Stimulated activated CD4-positive, alpha-beta T cell treated with anti-CD3 and anti-CD28 coated beads, Interleukin-1b, Interleukin-23, amount 100 ng/mL, for 24 hours (primary cell): ENCODE measurements around the gene P2RY6.
"Not testable (repeated sequence)": the region's sequence is repeated elsewhere in the genome, so short reads cannot be mapped to it uniquely, and the experiment has no call there.

Experiments
- DNase-seq, 4 experiments: peaks; one replicate each; pipeline ENCODE4 v3.0.0-alpha.2; 2020; ENCODE audit warnings: low read depth in 4 of 4, low spot score in 1 of 4

The P2RY6 gene

DNA sequence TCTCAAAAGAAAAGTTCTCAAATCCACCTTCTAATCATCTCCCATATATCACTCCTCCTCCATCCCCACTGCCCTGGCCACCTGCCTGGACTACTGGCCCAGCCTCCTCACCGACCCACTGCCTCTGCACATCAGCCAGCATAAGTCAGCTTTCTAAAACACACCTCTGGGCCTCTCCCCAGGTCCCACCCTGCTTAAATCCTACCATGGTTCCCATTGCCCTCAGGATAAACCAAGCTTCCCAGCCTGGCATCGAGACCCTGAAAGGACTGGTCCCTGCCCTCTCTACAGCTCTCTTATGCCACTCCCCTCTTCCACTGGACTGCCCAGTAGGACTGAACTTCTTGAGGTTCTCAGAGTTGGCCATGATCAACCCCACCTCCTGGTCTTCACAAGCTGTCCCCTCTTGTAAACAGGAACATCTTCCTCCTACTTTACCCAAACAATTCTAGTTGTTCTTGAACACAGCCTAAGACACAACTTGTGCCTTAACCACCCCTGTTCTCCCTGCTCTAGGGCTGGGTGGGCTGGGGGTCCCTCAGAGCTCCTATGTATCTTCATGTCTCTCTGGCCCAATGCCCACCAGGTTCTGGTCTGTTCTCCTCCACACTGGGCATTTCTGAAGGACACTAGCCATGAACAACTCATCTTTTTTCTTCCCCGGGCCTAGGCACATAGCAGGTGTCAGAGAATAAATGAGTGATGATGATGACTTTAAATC lies 12.6 kb upstream of the P2RY6 start:
- DNase-seq: no peak

GRCh38 chr11:73260127-73260457 lies 12.0 kb upstream of the P2RY6 start:
- no peak for DNase-seq

- no peak for DNase-seq
Observed at GRCh38 chr11:73262851-73263495, 9.2 kb upstream of the P2RY6 start.

- DNase-seq: no peak
Observed at GRCh38 chr11:73263640-73264039, 8.5 kb upstream of the P2RY6 start.

DNA sequence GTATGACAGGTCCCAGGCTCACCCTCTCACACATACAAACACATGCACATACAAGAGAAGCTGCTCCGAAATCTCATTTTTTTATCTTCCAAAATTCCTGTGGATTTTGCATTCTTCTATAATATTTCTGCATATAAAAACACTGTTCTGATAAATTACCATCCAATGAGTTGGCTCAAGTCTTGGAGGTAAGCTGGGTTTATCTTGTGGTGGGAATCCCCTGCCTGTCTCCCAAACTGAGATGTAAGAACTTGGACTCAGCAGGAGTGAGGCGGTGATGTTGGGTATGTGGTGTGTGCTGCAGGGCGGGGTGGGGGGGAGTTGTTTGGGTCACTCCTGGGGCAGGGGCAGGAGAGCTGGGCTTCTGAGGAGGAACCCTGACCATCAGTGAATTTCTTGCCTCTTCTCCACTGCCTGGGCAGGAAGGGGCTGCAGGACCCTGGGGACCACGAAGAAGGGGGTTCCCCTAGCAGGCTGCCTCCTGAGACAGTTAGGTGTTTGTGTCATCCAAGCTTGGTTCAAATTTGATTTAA lies 6.8 kb upstream of the P2RY6 start:
- DNase-seq: no peak

DNA sequence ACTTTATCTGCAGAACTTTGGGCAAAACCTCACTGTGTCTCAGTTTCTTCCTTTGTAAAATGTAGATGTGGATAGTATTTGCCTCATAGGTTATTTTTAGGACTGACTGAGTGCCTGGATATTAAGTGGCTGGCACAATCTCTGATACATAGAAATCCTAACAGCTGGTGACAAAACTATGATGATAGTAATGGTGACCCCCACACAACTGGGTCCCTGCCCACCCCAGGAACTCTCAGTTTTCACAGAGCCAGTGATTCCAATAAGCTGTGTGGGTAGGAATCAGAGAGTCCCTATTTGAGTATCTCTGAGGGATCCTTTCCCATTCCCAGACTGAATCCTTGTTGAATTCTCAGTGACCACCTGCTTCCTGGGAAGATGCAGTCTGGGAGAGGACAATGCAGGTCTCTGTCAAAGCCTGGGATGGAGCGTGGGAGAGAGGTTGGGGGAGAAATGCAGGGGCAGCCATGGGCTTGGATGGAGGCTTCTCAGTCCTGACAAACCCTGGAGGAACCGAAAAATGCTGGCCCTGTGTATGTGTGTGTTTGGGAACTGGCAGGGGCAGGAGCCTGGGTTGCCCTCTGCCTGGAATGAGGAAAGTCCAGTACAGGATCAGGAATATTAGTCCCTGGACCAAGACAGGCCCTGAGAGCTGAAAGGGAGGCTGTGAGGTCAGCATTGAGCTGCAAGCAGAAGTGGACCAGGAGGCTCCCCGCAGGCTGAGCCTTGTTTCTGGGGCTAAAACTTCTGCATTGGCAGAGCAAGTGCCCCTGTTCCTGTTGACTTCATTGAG lies 6.1 kb upstream of the P2RY6 start:
- DNase-seq: no peak

DNA sequence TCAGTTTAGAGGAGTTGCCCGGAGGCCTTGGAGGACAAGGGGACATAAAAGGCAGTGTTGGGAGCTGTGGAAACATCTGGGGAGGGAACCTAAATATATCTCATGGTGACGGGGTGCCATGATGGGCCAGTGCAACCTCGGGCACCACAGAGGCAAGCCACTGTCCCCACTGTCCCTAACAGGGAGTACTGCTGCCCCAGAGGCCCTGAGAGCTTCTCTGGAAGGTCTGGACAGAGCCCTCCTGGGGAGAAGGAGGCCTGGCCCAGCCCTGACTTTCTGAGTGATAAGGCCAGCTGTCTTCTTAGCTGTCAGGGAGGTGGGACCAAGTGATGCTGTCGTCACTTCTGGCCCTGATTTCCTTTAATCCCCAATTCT lies 5.5 kb upstream of the P2RY6 start:
- DNase-seq: no peak

DNA sequence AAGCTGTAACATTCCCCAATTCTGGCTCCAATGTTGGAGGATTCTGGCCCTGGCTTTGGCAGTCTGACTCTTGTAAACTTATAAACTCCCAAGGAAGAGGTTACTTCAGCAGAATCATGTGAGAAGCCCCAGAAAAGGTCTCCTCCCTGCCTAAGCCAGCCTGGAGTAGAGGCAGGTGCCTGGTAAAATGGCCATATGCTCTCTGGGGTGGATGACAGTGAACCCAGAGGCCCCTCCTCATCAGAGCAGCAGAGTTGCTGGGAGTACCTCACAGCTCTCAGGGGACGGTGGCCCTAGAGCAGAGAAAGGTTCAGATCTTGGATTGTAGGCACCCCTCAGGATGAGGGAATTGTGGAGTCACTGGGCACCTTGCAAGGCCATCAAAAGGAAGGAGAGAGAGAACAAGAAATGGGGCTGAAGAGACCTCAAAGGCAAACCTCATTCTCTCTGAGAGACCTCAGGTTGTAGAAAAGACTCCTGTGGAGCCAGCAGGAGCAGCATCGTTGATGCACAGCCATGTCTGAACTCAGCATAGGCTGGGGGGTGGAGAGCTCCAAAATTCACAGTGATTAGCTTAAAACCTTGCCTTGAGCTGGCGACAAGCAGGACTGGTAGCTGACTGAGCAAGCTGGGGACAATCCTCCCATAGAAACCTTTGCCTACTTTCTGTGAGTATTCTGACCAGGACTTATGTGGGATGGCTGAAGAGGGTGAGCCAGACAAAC lies 4.9 kb upstream of the P2RY6 start:
- no peak for DNase-seq

- no peak for DNase-seq
Observed at GRCh38 chr11:73267906-73268540, 4.1 kb upstream of the P2RY6 start.

- DNase-seq: no peak
Observed at GRCh38 chr11:73268671-73269271, 3.4 kb upstream of the P2RY6 start.

DNA sequence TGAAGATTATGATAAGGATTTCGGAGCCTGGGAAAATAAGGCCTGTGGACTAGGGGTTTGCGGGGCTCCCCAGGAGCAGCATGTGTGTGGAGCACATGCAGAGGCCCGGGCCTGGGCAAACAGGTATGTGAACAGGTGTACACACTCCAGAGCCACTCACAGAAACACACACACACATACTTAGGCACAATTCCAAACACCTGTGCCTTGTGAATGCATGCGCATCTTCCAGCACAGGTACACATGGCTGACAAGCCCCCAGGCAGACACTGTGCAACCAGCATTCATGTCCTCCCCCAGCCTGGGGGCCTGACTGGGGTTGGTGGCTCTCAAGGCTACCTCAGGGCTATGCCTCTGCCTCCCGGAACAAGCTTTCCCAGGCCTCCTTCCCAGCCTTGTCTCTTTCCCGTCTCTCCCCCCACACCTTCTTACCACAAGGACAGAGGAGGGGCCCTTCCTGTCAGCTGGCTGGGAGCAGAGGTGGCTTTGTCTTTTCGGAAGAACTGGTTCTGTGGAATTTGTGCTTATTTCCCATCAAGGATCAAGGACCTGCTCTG lies 2.6 kb upstream of the P2RY6 start:
- no peak for DNase-seq

DNA sequence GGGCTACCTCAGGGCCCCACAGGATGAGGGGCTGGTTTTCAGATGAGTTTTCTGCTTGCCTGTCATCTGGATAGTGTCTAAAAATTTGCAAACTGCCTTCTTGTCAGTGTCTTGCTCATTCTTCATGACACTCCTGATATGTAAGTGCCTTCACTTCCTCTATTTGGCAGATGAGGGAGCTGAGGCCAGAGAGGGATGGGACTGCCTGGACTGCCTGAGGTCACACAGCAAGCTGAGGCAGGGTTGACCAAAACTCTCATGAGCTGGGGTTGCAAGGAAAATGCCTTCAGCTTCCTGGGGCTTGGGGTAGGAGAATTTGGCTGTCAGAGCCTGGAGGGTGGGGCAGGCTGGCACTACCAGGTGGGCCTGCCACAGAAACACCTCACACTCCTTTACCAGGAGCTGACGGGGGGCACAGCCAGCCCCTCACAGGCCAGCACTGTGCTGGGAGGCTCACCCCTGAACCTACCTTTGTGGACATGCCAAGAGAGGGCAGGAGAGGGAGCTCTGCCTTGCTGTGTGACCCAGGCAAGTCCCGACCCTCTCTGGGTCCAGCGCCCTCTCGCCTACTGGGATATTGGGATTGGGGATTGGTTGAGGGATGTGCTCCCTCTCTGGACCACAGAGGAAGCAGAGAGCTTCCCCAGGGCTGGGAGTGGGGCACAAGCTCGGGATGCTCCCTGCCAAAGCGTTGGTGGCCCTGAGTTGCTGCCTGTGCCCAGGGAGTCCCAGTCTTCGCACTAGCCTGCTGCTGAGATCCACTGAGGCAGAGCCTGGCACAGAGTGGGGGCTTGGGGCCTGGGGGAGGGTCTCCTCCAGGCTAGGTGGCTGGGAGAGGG lies 1.9 kb upstream of the P2RY6 start:
- no peak for DNase-seq

GRCh38 chr11:73270855-73271477 lies 1.2 kb upstream of the P2RY6 start:
- DNase-seq: no peak

DNA sequence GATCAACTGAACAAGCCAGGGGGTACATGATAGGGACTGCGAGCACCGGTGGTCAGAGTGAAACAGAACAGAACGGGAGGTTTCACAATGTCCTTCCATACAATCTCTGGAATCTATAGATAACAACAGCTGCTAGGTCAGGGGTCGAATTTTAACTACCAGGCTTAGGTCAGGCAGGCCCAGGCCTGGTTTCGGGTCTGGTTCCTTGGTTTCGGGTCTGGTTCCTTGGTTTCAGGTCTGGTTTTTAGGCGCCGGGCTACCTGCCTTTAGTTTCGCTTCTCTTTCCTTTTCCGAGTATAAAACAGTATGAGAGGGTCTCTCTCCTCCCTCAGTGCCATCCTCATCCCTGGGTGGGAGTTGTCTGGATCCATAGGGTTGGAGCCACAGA lies 666 bp upstream of the P2RY6 start:
- not testable (repeated sequence) for DNase-seq

DNA sequence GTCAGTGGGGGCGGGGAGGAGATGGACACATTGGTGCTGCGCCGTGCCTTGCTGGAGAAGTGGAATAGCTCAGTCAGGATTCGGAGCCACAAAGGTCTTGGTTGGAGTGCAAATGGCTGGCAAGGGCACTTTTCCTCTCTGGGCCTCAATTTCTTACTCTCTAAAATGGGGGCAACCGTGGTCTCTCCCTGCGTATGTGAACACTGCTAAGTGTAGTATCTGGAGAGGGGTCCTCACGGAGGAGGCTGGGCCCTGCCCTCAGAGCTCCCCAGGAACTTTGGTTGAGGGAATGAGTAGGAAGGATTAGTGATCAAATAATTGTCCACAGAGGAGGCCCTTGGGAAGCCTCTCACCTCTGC lies 521 bp downstream of the P2RY6 start:
- no peak for DNase-seq

GRCh38 chr11:73273222-73273895 lies 1.2 kb downstream of the P2RY6 start:
- no peak for DNase-seq

DNA sequence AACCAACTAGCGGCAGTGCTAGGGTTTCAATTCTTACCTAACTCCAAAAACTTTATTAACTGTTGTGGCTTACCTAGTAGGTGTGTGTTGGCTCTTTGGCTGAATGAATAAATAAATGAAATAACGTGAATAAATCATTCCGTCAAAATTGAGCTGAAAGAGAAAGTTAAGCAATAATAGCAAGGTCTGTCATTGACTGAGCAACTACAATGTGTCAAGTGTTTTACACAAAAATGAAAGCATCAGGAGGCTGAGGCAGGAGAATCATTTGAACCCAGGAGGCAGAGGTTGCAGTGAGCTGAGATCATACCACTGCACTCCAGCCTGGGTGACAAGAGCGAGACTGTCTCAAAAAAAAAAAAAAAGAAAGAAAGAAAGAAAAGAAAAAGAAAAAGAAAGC lies 2.1 kb downstream of the P2RY6 start:
- not testable (repeated sequence) for DNase-seq

- no peak for DNase-seq
Observed at GRCh38 chr11:73274722-73275380, 2.7 kb downstream of the P2RY6 start.
